ENCODE results near the gene USP24. TPM values are rescaled to one million over a fixed set of nuclear protein-coding genes. Genes with fewer than 3 reads are reported as not detected.

The USP24 gene
- total and polyA plus RNA-seq, 12 donors, result 11.3 to 45.1 (median 25.9) TPM

- TF ChIP-seq POLR2A (IDR thresholded peaks at IDR 0.05), result no peak
- TF ChIP-seq, protein P1, sequence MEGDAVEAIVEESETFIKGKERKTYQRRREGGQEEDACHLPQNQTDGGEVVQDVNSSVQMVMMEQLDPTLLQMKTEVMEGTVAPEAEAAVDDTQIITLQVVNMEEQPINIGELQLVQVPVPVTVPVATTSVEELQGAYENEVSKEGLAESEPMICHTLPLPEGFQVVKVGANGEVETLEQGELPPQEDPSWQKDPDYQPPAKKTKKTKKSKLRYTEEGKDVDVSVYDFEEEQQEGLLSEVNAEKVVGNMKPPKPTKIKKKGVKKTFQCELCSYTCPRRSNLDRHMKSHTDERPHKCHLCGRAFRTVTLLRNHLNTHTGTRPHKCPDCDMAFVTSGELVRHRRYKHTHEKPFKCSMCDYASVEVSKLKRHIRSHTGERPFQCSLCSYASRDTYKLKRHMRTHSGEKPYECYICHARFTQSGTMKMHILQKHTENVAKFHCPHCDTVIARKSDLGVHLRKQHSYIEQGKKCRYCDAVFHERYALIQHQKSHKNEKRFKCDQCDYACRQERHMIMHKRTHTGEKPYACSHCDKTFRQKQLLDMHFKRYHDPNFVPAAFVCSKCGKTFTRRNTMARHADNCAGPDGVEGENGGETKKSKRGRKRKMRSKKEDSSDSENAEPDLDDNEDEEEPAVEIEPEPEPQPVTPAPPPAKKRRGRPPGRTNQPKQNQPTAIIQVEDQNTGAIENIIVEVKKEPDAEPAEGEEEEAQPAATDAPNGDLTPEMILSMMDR (IDR thresholded peaks at IDR 0.05), result no peak
- H3K27ac ChIP-seq, result no peak overlapping the region
- WGBS, 4 donors, result 56 to 69% (median 61%) methylated on average over 5 to 9 of the region's 9 CpGs
- no peaks in the 10 kb centered on the region for H3K9me3 ChIP-seq (replicated peaks in 1 of 3)
- H3K4me3 ChIP-seq, result no peak overlapping the region
- DNase-seq, result peak in 6 of 7 donors; percentile 55 to 70 (median 66)
- no peaks in the 10 kb centered on the region for H3K27me3 ChIP-seq
- no peaks in the 10 kb centered on the region for H3K36me3 ChIP-seq (replicated peaks in 1 of 2)
- intact Hi-C loops (cut with DNase I), result no loop called here
- peaks cover 0 to 12% of the 10 kb centered on the region in 2 donors for H3K4me1 ChIP-seq (replicated peaks in 1 of 2)
Observed at GRCh38 chr1:55050283-55050682, 164.9 kb downstream of the USP24 start.

DNA sequence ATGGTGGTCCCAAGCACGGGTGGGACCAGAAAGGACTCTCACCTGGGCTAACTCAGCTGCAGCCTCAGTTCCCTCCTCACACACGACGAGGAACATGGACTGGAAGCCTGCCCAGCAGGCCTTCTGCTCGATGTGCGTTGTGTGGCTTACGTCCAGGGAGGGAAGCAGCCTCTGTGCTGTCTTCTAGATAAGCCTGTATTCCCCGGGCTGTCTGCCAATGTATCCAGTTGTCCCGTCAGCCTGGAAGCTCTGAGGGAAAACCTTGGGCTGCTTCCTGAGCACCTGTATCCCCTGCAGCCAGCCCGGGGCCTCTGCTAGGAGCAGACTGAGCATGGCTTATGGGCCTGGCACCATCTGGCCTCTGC is 165.3 kb downstream of the USP24 start:
- WGBS, 4 donors, result 18 to 29% (median 23%) methylated on average over 4 to 8 of the region's 9 CpGs; no CpG with 5 or more reads in 1 of the 4 donors
- Histone ChIP-seq H3K4me3 (no peak overlapping the region), H3K27ac (no peak overlapping the region), H3K27me3 (no peaks in the 10 kb centered on the region), H3K4me1 (replicated peaks in 1 of 2) (peaks cover 0 to 12% of the 10 kb centered on the region in 2 donors), H3K36me3 (replicated peaks in 1 of 2) (no peaks in the 10 kb centered on the region), H3K9me3 (replicated peaks in 1 of 3) (no peaks in the 10 kb centered on the region)
- TF ChIP-seq, protein P1 (IDR thresholded peaks at IDR 0.05), result no peak
- no peak for TF ChIP-seq POLR2A (IDR thresholded peaks at IDR 0.05)
- peak; percentile 64 to 93 (median 89) for DNase-seq
- intact Hi-C loops (cut with DNase I), result no loop called here

- Histone ChIP-seq H3K36me3 (replicated peaks in 1 of 2) (no peaks in the 10 kb centered on the region), H3K9me3 (replicated peaks in 1 of 3) (no peaks in the 10 kb centered on the region), H3K4me3 (no peak overlapping the region), H3K4me1 (replicated peaks in 1 of 2) (peaks cover 0 to 12% of the 10 kb centered on the region in 2 donors), H3K27ac (no peak overlapping the region), H3K27me3 (no peaks in the 10 kb centered on the region)
- no peak for DNase-seq
- TF ChIP-seq POLR2A (IDR thresholded peaks at IDR 0.05), result no peak
- TF ChIP-seq, protein P1 (IDR thresholded peaks at IDR 0.05), result no peak
- intact Hi-C loops (cut with DNase I), result no loop called here
- WGBS, 4 donors, result 72 to 89% (median 84%) methylated on average over 2 to 9 of the region's 9 CpGs
Observed at GRCh38 chr1:55049271-55049913, 165.8 kb downstream of the USP24 start.

DNA sequence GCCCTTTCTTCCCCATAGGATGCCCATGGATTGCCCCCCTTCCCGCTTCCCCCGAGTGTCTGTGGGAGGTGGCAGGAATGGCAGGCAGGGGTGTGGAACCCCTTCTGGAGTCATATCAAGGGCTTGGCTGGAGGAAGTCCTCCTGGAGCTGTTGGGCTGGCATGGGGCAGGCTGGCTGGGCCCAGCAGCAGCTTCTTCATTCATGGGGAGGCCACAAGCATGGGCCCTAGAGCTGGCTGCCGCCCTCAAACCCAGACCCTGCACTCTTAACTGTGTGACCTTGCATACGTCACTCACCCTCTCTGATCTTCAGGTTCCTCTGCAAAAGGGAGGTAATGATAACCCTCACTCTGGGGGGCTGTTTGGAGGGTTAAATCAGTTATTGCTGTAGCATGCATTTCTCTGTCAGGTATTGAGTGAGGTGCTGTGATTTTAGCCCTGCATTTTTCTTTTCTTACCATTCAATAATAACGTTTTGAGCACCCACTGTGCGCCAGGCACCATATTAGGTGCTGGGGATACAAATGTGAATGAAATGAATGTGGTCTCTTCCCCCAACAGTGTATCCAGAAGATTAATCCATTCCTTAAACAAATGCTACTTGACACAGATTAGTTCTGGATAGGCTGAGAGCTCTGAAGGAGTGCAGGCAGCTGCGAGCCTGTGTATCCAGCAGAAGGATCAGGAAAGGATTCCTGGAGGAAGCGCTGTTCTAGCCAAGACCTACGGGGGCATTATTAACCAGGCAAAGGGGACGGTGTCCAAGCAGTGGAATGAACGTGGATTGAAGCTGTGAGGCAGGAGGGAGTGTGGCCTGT is 166.5 kb downstream of the USP24 start:
- 85 to 90% (median 88%) methylated on average over 10 to 11 of the region's 11 CpGs for WGBS, 4 donors

More for the DNA sequence above, 166.5 kb downstream of the USP24 start:
- intact Hi-C loops (cut with DNase I), result no loop called here
- no peak for DNase-seq
- Histone ChIP-seq H3K4me1 (replicated peaks in 1 of 2) (peaks cover 0 to 10% of the 10 kb centered on the region in 2 donors), H3K27me3 (no peaks in the 10 kb centered on the region), H3K27ac (no peak overlapping the region), H3K36me3 (replicated peaks in 1 of 2) (no peaks in the 10 kb centered on the region), H3K4me3 (no peak overlapping the region), H3K9me3 (replicated peaks in 1 of 3) (no peaks in the 10 kb centered on the region)
- TF ChIP-seq, protein P1 (IDR thresholded peaks at IDR 0.05), result no peak
- TF ChIP-seq POLR2A (IDR thresholded peaks at IDR 0.05), result no peak
